NCI-H146 treated with DMSO at 0.1 percent for 48 hours (cell line): Measurements from ENCODE around the gene KCNA3.

Experiments
- DNase-seq: peaks from one replicate; lab custom pipeline; 2025; ENCODE audit not compliant: unreplicated experiment; lab: John Stamatoyannopoulos, UW

Gene KCNA3

DNA sequence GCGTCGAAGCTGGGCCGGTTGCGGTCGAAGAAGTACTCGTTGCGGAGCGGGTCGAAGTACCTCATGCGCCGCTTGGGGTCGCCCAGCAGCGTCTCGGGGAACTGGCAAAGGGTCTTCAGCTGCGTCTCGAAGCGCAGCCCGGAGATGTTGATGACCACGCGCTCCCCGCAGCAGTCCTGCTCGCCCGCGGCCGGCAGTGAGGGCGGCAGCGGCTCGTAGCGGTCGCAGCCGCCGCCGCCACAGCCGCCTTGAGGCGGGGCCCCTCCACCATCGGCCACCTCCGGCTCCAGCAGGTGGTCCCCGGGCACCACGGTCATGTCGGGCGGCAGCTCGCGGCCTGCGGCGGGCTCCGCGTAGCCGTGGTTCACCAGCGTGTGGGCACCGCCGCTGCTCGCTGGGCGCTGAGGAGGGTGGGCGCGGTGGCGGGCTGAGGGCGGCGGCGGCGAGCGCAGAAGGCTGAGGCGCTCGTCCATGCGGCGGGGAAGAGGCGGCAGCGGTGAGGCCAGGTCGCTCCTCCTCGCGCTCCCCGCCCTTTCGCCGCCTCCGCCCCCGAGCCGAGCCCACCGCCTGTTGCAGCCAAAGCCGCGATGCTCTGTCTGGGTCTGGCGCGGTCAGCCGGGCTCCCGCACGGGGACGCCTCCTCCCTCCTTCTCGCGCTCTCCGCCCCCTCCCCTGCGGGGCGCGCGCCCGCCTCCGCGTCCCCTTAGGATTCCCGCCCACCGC is at the start of gene KCNA3:
Gene KCNA3 (minus strand): TSS at position 604 of the 723 bp plus-strand sequence. CDS start 131 bp downstream, at position 473.
- peak; percentile 46 for DNase-seq

DNA sequence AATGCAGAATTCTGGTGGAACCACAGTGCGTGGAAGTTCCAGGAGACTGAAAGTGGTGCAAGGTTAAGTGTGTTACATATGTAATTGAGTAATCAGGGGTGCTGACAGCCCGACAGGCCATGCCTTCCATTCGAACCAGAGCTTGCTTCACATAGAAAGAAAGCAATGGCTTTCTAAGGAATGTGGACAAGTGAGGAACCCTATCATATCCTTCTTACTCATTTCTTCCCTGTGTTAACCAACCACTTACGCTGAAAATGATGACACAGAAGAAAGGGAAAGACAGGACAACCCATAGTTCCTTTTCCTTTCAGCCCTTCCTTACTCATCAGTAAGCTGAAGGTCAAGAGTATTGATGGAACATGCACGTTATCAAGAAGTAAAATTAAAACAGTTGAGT is 48.1 kb upstream of the KCNA3 start:
- DNase-seq: no peak

DNA sequence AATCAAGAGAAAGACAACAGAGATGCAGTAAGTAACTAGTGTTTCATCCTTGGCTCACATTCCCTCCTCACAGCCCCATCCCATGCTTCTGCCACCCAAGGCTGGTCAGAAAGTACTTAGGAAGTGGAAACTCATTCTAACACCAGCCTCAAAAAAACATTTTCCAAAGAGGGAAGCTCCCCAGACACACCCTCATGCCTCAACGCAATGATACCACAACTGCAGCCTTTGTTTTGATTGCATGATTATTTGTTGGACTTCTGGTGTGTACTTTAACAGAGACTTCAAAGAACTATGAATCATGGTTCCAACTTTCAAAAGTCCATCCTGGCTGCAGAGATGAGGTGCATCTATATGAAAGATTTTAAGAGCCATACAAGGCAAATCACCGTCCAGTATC is 45.2 kb upstream of the KCNA3 start:
- DNase-seq: no peak

DNA sequence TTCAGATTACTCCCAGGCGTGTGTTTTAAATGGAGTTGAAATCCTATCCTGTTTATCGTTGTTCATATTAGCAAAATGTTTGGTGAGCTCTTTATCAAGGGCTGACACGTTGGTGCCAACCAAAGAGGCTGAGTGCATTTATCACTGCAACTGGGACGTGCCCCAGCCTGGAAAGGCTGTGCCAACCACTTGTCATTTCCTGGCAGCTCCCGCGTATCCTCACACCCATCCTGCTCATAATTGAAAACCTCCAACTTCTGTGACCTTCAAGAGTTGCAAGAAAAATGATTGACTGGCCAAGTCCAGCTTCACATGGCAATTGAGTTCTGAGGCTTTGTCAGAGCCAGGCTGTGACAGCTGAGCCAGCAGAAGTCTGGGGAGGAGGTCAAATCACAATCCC is 43.7 kb upstream of the KCNA3 start:
- DNase-seq: no peak

DNA sequence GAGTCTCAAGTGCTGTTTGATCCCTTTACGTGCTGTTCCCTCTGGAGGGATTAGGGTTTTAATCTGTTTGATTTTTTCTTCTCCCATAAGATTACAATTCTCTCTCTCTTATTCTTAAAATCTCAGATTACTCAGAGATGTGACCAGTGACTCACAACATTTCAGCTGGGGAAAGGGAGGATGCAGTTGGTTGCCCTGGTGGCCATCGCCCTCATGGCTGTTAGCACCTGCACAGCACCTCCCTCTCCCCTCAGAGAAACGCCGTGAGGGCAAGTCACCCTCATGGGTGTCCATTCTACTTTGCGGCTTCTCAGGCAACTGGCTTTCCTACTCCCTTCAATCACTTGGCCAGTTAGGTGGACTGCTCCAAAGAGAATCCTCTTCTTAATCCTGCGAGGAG is 42.4 kb upstream of the KCNA3 start:
- no peak for DNase-seq

DNA sequence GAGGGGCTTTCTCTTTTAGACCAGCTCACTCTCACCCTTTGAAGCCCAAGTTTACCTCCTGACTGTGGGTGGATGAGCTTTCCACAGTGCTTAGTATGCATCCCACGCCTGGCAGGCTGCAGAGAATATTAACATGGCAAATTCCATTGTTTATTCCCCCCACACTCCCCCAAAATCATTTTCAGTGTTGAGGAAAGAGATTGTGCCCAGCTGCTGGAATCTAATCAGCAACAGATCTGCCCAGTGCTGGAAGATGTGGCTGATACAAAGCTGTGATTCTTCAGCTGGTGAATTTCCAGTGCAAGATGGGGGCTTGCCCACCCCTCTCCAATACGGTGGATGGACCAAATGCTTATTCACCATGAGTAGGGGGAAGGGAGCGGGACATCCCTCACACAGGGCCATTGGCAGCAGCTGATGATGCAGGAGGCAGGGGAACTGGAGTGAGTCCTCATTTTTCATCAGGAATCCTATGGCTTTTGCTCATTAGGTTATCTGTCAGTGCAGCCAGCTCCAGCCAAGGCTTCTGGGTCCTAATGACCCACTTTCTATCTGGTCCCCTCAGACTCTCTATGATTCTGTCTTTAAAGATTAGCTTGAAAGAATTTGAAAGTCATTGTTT is 39.7 kb upstream of the KCNA3 start:
- DNase-seq: no peak

DNA sequence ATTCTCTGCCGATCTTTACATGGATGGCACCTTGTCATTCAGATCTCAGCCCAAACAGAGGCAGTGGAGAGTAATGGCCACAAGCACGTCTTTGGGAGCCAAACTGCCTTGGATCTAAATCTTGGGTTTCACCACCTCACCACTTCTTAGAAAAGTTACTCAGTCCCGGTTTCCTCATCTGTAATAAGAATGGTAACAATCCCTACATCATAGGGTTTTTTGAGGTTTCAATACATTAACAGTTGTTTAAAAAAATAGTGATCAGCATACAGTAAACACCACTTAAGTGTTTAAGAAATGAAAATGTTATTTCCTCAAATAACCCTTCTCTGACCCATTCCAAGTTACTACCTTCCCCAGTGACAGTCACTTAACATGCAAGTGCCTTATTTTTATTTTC is 38.5 kb upstream of the KCNA3 start:
- DNase-seq: no peak

DNA sequence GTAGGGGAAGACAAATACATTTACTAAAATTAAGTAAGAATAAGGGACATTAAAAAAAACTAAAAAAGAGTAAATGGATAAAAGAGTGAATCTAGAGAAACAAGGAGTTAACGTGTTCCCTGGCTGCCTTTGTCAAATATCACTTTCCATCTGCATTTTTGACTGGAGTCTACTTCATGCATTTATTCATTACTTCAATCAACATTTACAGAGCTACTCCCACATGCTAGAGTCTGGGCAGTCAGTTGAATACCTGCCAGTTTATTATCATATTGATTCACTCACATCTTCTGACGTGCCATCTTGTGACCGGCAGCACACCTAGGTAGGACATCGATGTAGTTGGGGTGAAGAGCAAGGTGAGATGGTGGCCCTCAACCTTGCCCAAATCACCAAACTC is 35.6 kb upstream of the KCNA3 start:
- DNase-seq: no peak

DNA sequence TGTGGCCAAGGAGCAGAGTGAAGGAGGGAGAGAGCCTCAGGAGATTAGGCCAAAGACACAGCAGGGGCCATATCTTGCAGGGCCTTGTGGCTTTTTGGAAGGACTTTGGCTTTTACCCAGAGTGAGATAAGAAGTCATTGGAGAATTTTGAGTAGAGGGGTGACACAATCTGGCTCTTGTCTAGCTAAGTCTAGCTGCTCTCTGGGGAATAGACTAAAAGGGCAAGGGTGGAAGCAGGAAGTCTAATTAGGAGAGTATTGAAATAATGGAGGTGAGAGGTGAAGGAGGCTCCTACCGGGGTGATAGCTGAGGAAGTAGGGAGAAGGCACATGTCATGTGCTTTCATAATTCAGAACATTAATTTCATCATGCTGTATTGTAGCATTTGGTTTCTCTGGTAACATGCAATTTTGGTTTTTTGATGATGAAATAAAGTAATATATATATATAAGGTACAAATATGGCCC is 34.3 kb upstream of the KCNA3 start:
- DNase-seq: no peak

DNA sequence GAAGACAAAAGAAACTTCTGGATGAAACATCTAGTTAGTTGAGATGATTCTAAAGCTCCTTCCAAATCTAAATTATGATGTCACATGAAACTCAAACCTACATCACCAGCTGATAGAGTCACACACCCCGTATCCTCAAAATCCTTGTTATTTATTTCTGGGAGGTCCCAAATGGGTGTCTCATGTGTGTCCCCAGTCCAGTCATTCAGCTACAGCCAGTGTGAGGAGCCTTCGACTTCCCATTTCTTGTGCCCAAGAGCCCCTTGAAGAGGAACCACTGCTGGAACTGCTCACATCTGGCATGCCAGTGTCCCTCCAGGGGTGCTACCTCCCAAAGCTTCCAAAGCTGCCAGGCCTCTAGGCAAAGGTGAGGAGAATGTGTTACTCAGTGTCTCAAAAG is 32.5 kb upstream of the KCNA3 start:
- no peak for DNase-seq

DNA sequence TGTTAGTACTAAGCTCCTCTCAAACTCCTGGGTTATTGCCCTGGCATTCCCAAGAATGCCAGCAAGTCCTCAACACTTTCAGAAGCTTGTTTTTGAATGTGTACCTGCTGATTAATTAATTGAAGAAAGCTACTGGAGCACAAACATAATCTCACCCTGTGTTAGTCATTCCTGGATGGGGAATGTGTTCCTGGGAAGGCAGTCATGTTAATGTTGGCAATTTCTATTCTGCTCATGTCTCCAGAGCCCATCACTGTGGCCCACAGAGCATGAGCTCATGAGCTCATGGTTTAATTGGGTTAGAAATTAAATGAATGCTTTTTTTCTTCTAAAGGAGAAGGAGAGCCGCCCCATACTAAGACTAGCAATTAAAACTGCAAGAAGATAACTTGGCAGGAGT is 31.9 kb upstream of the KCNA3 start:
- DNase-seq: no peak

DNA sequence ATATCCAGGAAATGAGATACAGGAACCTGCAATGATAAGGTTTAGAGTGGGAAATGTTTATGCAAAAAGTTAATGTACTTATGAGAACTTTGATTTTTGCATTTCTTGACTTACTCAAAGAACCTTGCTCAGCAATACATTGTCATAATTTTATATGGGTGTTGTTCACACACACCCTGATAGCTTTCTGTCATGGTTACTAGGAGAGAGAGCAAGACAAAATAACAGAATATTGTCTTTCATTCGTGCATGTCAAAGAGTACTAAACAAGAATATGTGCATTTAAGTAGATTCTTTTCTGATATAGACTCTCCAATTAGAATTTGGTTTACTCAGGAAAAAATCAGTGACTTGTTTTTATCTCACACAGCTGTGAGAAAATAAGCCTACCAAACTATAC is 27.5 kb upstream of the KCNA3 start:
- DNase-seq: no peak

DNA sequence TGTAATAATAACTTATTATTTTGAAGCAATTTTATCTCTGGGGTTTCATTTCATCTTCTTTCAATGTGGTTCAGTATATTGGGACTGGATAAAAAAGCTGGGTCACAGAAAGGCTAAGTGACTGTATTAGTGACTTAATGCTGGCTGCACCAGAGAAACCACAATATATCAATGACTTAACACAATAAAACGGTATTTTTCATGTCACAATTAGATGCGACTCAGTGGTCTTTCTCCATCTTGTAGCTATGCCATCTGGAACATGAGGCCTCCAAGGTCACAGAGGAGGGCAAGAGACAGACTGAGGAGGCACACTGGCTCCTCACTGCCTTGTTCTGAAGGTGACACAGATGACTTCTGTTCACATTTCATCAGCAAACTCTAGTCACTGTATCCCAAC is 26.0 kb upstream of the KCNA3 start:
- DNase-seq: no peak

DNA sequence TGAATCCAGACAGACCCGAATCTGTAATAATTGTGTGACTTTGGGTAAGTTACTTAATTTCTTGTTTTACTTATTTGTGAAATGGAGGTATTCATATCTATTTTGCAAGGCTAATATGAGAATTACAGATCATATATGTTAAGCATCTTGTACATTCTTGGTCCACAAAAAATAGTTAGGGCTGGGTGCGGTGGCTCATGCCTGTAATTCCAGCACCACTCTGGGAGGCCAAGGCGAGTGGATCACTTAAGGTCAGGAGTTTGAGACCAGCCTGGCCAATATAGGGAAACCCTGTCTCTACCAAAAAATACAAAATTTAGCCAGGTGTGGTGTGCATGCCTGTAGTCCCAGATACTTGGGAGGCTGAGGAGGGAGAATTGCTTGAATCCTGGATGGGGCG is 22.9 kb upstream of the KCNA3 start:
- DNase-seq: no peak

DNA sequence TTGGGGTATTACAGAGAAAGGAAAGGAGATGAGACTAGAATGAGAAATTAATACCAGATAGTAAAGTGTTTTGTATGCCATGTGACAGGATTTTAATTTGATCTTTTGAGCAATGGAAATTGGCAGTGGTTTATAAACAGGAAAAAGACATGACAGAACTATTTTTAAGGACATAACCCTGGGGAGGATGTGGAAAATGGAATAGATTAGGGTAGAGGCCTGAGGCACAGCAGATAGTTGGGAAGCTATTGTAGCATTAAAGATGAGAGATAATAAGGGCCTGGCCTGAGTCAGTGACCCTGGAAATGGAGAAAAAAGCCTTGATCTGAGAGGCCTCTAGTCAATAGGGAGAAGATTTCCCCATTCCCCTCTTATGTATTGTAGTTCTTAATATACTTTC is 22.1 kb upstream of the KCNA3 start:
- DNase-seq: no peak

DNA sequence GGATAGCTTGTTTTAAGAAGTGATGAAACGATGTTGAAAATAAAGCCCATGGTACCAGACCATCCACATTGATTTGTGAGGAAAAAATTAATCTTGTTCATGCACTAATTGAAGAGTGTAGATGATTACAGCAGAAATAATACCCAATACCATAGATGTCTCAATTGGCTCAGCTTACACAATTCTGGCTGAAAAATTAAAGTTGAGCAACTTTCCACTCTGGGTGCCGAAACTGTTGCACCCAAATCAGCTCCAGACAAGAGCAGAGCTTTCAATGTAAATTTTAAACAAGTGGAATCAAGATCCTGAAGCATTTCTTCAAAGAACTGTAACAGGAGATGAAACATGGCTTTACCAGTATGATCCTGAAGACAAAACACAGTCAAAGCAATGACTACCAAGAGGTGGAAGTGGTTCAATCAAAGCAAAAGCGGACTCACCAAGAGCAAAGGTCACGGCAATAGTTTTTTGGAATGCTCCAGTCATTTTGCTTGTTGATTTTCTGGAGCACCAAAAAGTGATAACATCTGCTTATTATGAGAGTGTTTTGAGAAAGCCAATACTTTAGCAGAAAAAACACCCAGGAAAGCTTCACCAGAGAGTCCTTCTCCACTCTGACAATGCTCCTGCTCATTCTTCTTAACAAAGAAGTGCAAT is 16.1 kb upstream of the KCNA3 start:
- DNase-seq: no peak

DNA sequence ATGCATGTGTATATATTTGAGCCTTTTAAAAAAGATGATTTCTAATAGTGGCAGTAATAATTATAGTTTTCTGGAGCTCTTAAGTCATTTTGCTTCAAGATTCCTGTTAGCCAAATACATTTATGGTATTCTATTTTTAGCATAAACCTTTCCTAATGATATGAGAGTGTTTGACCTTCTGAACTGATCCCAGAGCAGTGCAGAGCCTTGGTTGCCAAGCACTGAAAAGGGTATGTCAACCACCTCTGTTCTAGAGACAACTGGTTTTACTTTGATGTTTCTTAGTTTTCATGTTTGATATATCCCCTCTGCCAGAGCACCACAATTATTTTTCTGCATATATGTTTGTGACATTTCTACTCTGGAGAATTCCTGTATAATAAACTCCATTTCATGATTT is 15.1 kb upstream of the KCNA3 start:
- DNase-seq: no peak

DNA sequence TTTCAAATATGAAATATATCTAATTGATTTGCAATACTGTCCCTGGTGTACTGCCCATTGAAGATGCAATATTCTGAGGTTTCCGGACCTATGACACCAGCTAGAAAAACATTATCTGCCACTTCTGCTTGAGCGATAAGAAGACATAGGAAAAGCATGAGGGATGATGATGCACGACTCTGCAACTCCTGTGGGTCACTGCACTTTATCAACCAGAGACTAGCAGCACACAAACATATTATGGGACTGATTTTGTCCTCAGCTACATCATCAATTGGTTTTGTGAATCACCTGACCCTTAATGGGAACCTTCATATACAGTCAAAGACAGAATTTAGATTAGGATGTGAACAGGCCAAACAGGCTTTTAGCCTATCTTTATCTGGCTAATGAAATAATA is 13.8 kb upstream of the KCNA3 start:
- no peak for DNase-seq

DNA sequence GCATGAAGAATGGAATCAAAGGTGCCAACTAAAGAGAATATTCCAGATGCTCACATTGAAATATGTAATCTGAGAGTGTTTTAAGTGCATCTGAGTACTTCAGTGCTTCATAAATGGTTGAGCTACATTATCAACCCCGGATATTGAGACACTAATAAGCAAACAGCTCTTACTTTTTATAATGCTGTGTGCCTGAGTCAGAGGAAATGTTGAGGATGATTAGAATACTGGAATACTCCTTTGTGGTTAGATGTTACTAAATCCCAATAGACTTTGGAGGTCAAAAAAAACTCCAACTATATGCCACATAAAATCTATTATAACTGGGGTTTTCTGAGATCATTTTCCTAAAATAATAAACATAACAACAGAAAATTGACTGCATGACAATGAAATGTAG is 12.5 kb upstream of the KCNA3 start:
- no peak for DNase-seq

DNA sequence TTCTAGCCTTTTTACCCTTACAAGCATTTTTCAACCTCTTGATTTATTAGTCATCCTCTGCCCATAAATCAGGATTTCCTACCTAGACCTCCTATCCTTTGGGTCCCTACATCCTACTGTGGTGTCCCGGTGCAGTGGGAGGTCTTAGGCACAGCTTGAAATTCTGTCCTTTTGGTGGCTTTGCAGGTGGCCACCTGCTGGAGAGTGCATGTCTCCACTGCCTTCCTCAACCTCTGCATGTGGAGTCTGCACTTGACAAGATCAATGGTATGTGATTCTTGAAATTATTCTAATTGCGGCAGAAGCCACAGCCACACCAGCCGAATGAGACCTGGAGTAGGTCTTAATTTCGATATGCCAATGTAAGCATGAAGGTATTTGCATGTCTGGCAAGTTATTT is 11.4 kb upstream of the KCNA3 start:
- no peak for DNase-seq

DNA sequence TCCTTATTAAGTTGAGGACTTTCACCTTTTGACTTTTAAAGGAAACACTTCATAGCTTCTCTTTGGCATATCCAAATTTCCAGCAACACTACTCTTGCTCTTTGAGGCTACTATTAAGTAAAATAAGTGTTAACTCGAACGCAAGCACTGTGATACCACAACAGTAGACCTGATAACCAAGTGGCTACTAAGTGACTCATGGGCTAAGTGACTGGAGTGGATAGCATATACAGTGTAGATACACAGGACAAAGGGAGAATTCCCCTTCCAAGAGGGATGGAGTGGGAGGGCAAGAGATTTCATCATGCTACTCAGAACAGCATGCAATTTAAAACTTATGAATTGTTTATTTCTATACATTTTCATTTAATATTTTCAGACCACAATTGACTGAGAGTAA is 9.8 kb upstream of the KCNA3 start:
- DNase-seq: no peak

DNA sequence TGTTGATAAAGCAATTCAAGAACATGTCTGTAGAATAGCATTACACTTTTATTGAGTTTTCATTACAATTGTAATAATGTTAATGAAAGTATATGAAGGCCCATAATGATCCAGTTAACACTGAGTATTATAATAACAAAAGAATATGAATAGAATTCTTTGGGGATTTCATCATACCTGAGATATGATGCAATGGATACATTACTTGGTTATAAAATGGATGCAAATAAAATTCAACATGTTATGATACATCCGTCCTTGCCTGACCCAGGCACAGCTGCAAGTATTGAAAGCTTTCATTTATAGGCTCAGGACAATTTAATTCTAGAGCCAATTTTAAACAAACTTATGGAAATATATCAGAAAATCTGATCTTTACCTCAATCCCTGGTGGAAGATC is 8.2 kb upstream of the KCNA3 start:
- no peak for DNase-seq
